ENCODE data around the gene ATRIP. TPM values are rescaled to one million over a fixed set of nuclear protein-coding genes. Genes with fewer than 3 reads are reported as not detected.
"Not testable (repeated sequence)": the region's sequence is repeated elsewhere in the genome, so short reads cannot be mapped to it uniquely, and the experiment has no call there.

ATRIP gene
- total RNA-seq, 1 donor = 12.9 TPM

DNA sequence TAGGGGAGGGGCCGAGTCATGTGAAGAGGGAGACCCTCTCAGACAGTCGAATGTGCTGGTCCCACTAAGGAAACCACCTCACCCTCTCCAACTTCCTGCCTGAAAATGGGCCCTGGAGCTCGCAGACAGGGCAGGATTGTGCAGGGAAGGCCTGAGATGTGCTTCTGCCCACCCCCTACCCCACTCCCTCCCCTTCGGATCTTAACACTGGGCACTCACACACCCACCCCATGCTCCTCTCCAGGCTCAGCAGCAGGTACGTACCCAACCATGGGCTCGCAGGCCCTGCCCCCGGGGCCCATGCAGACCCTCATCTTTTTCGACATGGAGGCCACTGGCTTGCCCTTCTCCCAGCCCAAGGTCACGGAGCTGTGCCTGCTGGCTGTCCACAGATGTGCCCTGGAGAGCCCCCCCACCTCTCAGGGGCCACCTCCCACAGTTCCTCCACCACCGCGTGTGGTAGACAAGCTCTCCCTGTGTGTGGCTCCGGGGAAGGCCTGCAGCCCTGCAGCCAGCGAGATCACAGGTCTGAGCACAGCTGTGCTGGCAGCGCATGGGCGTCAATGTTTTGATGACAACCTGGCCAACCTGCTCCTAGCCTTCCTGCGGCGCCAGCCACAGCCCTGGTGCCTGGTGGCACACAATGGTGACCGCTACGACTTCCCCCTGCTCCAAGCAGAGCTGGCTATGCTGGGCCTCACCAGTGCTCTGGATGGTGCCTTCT lies 20.0 kb downstream of the ATRIP start:
- DNase-seq (ENCODE audit: low read depth in 2 of 3, low spot score in 2 of 3) = peak in 1 of 3 donors; percentile 14

DNA sequence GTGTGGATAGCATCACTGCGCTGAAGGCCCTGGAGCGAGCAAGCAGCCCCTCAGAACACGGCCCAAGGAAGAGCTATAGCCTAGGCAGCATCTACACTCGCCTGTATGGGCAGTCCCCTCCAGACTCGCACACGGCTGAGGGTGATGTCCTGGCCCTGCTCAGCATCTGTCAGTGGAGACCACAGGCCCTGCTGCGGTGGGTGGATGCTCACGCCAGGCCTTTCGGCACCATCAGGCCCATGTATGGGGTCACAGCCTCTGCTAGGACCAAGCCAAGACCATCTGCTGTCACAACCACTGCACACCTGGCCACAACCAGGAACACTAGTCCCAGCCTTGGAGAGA lies 20.5 kb downstream of the ATRIP start:
- no peak for DNase-seq (ENCODE audit: low read depth in 2 of 3, low spot score in 2 of 3)

- no peak for DNase-seq (ENCODE audit: low read depth in 2 of 3, low spot score in 2 of 3)
Observed at GRCh38 chr3:48467473-48468267, 21.1 kb downstream of the ATRIP start.

- DNase-seq (ENCODE audit: low read depth in 2 of 3, low spot score in 2 of 3) = no peak
Observed at GRCh38 chr3:48468329-48468731, 21.8 kb downstream of the ATRIP start.

DNA sequence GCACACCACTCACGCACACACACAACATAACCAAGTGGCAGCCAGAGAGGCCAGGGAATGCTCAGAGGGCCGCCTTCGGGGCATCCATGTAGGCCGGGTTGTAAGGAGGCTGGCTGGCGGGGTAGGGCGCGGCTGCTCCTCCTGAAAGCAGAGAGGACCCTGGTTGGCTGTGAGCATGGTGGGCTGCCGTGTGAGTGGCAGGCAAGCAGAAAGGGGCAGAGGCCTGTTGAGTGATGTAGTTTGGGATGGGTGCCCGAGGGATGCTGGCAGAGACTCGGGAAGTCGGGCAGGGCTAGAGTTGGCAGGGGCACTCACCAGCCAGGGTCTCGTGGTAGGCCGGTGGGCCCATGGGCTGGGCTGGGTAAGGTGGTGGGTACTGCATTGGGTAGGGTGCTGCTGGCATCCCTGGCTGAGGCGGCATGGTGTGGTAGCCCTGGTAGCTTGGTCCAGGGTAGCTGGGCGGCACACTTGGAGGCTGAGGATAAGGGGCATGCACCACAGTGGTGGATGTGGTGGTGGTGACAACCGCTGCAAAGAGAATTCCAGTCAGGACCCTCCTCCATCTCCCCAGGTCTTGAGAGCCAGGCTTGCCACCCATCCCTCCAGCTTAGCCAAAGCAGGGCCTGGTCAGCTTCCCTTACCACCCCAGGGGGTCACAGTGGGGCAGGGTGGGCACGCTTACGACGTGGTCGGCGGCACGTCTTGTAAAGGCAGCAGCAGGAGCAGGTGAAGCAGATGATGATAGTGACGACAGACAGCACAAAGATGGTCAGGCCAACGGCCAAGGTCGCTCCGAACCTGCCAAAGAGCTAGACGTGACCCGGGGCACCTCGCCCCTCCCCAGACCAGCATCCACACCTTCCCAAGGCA lies 22.7 kb downstream of the ATRIP start:
- DNase-seq (ENCODE audit: low read depth in 2 of 3, low spot score in 2 of 3) = no peak

DNA sequence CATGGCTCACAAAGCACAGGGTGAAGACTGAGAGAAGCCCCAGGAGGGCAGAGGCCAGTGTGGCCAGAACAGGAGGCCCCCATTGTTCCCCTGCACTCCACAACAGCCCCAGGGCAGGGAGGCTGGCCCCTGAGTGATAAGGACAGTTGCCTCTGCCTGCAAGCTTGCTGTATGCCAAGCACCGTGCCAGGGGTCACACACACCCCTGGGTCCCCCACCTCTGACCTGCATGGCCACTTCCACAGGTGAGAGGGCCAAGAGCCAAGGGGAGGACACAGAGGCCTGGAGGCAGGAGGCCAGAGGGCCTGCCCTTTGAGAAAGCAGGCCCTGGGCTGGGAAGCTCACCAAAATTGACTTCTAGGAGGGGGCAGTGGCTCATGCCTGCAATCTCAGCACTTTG lies 23.7 kb downstream of the ATRIP start:
- no peak for DNase-seq (ENCODE audit: low read depth in 2 of 3, low spot score in 2 of 3)

DNA sequence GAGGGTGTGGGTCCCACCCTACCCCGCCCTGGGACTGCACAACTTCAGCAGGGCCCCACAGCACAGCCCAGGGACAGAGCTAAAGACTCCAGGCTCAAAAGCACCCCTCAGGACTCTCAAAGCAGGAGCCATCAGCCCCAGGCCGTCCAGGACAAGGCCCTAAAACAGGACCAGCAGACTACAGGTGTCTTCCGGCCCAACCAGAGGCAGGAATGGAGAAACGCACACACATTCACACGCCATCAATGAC lies 26.1 kb downstream of the ATRIP start:
- no peak for DNase-seq (ENCODE audit: low read depth in 2 of 3, low spot score in 2 of 3)

DNA sequence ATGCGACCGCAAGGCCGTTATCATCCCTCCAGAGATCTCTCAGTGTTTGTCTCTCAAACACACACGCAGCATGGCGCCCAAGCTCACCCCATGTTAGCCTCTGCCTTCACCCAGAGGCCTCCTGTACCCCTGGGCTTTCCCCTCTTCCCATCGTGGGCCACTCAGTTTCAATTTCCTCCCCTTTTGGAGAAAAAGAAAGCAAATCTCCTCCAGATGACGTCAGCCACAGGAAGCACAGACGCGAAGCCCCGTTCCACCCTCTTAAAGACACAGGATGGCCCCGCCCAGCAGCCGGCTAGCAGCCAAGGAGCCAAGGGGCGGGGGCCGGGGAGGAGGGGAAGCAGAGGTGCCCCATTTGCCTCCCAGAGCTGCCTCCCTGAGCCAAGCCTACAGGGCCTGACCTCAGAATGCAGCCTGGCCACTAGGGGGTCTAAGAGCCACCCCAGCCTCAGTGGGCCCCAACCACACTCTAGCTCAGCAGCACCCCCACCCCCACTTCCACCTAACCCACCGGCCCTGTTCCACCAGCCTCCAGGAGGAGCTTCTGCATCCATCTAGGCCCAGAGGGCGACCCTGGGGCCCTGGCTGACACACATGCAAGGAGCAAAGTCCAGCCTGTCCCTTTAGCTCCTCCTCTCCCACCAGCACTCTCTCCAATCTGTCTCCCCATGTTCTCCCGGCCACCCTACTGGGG lies 26.5 kb downstream of the ATRIP start:
- DNase-seq (ENCODE audit: low read depth in 2 of 3, low spot score in 2 of 3) = peak; percentile 85 to 99 (median 97)

DNA sequence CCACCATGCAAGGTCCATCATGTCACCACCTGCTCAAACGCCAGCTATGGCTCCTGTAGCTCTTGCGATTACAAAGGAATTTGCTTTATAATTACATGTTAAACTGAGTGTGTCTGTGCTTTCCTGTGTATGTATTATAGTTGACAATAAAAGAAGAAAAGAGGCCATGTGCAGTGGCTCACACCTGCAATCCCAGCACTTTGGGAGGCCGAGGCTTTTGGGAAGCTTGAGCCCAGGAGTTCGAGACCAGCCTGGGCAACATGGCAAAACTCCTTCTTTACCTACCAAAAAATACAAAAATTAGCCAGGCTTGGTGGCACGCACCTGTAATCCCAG lies 27.0 kb downstream of the ATRIP start:
- DNase-seq (ENCODE audit: low read depth in 2 of 3, low spot score in 2 of 3) = no peak

DNA sequence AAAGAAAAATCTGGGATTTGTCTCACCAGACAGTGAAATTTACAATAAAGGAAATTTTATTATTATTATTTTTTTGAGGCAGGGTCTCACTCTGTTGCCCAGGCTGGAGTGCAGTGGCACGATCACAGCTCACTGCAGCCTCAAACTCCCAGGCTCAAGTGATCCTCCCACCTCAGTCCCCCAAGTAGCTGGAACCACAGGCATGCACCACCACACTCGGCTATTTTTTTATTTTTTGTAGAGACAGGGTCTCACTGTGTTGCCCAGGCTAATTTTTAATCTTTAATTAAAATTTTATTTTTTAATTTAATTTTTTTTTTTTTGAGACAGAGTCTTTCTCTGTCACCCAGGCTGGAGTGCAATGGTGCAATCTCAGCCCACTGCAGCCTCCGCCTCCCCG lies 27.5 kb downstream of the ATRIP start:
- DNase-seq (ENCODE audit: low read depth in 2 of 3, low spot score in 2 of 3) = not testable (repeated sequence)

- DNase-seq (ENCODE audit: low read depth in 2 of 3, low spot score in 2 of 3) = no peak
Observed at GRCh38 chr3:48474619-48475018, 28.1 kb downstream of the ATRIP start.

GRCh38 chr3:48475188-48475587 lies 28.7 kb downstream of the ATRIP start:
- no peak for DNase-seq (ENCODE audit: low read depth in 2 of 3, low spot score in 2 of 3)

DNA sequence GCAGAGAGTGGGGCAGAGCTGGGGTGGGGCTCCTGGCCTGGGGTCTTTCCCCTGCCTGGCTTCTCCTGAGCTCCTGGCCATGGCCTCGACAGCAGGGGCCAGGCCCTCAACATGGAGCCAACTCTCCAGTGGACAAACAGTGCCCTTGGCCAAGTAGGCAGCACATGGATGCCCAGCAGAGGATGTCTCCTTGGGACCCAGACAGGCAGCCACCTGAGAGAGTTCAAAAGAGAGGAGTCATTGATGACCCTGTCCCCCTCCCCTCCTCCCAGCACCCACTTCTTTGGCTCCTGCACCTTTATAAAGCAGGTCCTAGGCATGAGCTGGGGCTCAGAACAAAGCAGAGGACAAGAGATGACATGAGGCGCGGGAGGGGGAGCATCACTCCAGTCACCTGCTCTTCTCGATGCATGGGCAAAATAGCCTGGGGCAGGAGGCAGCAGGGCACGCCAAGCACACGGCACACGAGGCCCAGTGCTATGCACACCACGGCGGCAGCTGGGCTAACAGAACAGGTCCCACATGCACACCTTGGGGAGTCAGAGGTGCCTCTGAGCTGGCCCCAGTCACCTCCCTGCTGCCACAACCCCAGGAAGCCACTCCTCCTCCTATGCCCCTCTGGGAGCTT lies 30.0 kb downstream of the ATRIP start:
- DNase-seq (ENCODE audit: low read depth in 2 of 3, low spot score in 2 of 3) = no peak

- no peak for DNase-seq (ENCODE audit: low read depth in 2 of 3, low spot score in 2 of 3)
Observed at GRCh38 chr3:48477959-48478520, 31.5 kb downstream of the ATRIP start.

DNA sequence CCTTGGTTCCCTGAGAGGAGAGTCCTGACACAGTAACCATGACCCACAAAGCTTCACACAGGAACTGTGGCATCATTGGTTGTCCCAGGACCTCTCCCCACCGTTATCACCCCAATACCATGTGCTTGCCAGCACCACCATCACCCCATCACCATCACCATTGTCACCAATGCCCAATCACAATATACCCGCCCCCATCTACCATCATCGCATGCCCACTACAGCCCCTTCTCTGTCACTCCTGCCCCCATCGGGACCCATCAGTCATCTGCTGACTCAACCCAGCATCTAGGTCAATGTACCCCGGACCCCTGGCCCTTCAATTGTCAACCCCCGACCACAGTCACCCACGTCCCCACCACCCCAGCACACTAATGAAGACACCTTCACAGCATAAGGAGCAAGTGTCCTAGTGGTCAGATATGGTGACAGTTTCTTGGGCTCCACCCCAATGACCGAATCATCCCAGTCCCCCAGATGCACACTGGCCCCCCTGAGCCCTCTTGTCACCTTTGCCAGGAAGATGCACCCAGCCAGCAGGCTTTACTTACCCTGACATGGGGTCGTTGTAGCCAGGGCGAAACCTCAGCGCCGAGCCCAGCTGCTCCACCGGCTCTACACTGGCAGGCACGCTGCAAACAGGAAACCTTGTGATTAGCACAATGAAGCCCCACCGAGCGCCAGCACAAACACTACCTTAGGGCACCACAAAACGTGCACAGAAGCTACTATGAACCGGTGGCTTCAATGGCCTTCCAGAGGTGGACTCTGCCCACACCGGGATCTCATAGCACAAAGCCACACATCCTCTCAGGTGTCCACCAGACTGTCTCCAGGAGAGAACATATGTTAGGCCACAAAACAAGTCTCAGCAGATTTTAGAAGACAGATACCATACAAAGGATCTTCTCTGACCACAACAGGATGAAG lies 32.4 kb downstream of the ATRIP start:
- peak; percentile 46 to 60 (median 48) for DNase-seq (ENCODE audit: low read depth in 2 of 3, low spot score in 2 of 3)

GRCh38 chr3:48480891-48481290 lies 34.4 kb downstream of the ATRIP start:
- not testable (repeated sequence) for DNase-seq (ENCODE audit: low read depth in 2 of 3, low spot score in 2 of 3)

GRCh38 chr3:48482822-48483221 lies 36.3 kb downstream of the ATRIP start:
- DNase-seq (ENCODE audit: low read depth in 2 of 3, low spot score in 2 of 3) = not testable (repeated sequence)

GRCh38 chr3:48486952-48487351 lies 40.4 kb downstream of the ATRIP start:
- no peak for DNase-seq (ENCODE audit: low read depth in 2 of 3, low spot score in 2 of 3)

- DNase-seq (ENCODE audit: low read depth in 2 of 3, low spot score in 2 of 3) = no peak
Observed at GRCh38 chr3:48492461-48493202, 46.1 kb downstream of the ATRIP start.
